GM18867 (cell line): ENCODE results near the gene NET1.

Experiments
- ATAC-seq: cut with Tn5 transposase; IDR thresholded peaks from one replicate; pipeline ENCODE4 v1.9.1; 2021; ENCODE audit warnings: mild to moderate bottlenecking, moderate library complexity; ENCODE audit not compliant: unreplicated experiment

NET1 gene

DNA sequence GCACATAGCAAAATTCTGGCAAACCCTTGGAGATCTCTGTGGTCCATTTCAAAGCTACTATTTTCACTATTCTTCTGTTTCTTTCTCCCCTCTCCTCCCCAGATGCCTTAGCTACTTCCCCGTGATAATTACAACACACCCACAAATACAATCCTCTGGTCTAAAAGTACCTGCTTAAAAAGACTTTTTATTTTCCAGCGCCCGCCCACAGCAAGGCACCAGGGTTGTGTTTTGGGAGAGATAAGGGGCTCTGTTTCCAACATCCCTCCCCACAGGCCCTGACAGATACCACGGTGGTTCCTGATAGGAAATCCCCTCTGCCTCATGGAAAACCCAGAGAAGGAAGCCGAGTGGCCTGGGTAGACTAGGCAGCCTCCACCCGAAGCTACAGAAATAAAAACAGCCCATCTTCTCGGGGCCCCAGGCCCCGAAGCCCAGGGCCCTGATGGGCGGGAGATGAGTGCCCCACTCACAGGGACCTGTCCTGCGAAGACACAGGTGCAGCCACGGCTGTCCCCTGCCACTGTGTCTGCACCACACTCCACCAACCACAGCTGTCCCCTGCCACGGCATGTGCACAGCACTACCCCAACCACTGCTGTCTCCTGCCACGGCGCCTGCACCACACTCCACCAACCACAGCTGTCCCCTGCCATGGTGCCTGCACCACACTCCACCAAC lies 67.3 kb downstream of the NET1 start:
- no peak for ATAC-seq

DNA sequence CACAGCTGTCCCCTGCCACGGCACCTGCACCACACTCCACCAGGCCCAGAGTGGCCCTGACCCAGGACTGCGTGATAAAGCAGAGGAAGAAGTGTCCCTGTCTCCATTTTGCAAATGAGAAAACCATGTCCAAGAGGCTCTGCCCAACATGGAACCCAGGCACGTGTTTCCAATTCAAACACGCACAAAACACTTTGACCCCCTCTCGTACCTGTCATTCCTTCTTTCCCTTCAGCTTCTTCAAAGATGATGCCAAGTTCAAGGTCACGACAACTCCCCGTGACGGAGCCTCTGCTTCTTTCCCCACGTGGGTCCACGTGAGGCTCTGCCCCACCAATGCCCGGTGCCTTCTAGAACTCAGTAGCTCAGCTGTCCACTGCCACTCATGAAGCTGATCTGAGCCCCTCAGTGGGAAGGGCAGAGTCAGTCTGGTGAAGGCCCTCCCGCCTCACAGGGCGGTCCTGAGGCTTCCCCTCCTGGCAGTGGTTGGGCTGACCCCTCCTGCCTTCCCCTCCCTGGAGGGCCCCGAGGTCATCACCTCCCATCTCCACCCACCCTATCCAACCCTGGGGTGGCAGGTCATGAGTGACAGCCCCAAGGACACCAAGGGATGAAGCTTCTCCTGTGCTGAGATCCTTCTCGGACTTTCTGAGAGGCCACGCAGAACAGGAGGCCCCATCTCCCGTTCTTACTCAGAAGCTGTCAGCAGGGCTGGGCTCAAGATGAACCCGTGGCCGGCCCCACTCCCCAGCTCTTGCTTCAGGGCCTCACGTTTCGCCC lies 68.0 kb downstream of the NET1 start:
- no peak for ATAC-seq

DNA sequence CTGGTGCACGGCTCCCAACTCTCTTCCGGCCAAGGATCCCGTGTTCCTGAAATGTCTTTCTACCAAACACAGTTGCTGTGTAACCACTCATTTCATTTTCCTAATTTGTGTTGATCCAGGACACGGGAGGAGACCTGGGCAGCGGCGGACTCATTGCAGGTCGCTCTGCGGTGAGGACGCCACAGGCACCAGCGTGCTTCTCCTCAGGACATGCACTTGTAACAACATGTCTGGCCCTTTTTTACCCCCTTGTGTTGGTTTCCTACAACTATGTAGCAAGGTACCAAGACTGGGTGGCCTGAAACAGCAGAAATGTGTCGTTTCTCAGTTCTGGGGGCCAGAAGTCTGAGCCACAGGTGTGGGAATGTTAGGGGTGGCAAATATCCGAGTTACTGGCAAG lies 68.8 kb downstream of the NET1 start:
- ATAC-seq: no peak

GRCh38 chr10:5482016-5482415 lies 69.7 kb downstream of the NET1 start:
- ATAC-seq: no peak

DNA sequence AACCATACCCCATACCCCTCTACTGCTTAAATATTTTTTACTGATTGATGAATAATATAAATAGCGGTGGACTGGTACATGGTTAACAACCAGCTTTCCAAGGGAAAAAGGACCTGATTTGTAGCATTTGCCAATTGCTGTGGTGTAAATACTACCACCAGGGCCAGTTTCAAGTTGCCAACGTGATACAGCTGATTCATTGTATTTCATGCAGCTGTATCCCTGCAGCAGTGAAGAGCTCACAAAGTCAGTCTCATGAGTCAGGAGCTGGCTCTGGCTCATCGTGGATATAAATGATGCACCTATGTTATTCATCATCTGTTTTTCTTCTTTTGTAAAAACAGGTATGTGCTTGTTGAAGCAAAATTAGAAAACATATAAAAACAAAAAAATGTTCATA lies 71.8 kb downstream of the NET1 start:
- ATAC-seq: no peak

DNA sequence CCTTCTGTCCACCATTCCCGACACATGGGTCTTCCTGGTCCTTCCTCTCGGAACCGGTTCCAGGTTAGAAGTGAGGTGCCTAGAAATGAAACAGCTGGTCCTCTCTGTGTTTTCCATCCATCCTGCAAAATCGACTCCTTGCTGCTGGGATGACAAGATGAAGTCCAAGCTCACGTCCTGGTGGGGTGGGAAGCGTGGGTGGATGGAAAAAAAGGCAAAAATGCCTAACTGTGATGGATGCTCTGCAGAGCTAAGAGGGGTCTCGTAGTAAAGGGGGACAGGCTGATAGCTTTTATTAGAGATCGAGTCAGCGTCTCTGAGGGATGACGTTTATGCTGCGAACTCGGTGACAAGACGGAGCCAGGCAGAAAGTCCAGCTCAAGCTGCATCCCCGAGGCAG lies 72.9 kb downstream of the NET1 start:
- no peak for ATAC-seq

DNA sequence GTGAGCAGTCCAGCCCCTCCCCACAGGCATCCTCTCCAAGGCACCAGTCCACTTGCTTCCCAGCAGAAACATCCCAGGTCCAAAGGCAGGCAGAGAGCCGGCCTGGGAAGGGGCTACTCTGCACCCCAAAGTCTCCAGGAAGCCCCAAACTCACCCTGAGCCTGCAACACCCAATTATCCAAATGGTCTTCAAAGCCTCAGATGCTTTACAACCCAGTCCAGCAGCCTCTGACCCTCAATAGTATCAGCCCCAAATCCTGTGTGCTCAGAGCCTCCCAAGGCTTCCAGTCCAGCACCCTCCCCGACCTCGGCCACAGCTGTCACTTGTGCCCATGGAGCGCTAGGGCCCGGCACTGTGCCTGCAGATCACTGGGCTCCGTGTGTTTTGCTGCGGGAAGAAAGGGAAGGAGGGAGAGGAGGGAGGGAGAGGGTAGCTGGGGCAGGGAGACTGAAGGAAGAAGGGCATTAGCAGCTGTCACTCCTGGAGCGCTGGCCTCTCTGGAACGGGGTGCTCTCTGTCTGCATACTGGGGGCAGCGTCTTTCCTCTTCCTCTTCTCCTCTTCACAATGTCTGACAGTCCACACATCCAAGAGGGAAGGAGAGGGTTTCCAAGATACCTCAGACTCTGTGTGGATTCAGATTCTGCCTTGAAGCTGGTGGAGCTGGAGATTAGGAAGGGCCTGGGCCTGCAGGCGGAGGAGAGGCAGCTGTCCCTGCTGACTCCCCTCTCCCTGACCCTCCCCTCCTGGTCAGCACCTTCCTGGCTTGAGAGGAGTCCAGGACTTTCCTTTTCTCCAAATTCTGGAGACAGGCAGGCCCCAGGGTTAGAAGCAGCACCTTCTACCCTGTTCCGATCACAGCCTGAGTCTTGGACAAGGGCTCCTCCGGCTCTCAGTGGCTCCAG lies 73.8 kb downstream of the NET1 start:
- ATAC-seq: no peak

DNA sequence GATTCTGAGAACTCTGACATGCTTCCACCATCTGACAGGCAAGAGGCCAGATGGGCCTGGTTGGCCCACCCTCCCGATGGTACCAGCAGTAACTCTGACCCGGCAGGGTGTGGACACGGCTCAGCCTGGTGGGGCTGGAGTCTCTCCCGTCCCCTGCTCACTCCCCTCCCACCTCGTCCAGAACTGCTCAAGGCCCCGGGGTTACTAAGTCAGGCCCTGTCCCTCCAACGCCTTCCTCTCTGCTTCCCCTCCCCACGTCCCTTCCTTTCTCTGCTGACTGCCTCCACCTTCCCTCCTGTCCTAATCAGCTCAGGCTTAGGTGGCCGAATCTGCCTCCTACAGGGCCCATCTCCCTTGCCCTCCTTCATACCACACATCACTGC lies 74.5 kb downstream of the NET1 start:
- ATAC-seq: no peak

GRCh38 chr10:5488272-5489161 lies 76.2 kb downstream of the NET1 start:
- no peak for ATAC-seq

DNA sequence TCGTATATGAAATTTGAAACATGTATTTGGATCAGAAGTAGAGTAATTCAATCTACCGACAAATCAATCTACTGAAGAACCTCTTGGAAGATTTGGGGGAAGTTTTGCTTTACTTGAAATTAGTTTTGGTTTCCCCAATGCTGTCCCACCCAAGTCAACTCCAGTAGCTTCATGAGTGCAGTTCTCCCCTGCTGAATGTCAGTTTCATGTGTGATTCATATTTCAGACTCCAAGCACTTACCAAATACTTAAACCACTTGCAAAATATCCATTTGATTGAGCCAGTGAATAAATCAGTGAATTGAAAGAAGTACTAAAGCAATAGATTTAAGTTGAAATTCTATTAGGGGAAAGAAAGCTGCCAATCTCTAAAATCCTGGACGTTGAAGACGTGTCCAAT lies 77.7 kb downstream of the NET1 start:
- ATAC-seq: no peak

DNA sequence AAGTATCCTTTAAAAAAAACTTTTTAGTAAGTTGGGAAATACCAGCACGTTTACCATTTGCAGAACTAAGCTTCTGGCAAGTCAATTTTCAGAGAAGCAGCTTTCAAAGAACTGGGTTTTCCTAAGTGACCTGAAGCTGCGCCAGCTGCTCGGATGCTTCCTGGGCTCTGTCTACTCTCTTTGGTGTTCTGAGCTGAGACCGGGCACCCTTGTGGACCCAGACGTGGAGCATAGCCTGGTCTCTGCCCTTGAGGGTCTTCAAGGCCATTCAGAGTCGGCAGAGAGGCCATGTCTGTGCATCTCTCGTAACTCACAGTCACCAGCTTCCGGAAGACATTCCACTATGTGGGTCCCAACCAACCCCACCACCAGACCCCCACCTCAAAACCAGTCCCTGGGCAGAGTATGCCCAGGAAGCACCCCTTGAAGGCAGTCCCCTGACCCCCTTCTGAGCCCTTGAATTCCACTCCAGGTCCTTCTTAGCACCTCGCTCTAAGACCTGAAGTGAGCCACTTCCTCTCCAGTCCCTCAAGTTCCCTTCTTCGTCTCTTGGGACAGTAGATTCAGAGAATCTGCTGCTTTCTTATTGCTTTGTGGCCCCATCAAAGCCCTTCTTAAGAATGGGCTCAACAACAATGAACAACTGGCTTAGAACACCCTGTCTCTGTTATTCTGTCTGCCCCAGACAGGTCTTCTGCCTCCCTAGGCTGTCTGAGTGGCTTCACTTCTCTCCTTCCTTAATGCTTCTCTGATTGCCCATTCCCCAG lies 78.5 kb downstream of the NET1 start:
- no peak for ATAC-seq

DNA sequence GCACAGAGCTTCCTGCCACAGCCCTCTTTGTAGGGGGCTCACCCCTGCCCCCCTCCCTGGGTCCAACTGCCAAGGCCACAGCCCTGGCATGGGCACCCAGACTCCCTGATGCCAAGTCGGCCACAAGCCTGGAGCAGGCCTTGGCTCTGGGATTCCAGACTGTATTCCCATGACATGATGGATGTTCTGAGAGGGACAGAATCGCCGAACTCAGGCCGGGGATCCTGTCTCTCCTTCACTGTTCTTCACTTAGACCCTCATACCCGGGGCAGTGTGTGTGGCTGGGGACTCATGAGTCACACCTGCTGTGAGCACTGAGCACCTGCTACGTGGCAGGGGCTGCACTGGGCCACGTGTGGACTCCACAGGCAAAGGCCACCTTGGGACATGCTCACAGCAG lies 79.1 kb downstream of the NET1 start:
- no peak for ATAC-seq

DNA sequence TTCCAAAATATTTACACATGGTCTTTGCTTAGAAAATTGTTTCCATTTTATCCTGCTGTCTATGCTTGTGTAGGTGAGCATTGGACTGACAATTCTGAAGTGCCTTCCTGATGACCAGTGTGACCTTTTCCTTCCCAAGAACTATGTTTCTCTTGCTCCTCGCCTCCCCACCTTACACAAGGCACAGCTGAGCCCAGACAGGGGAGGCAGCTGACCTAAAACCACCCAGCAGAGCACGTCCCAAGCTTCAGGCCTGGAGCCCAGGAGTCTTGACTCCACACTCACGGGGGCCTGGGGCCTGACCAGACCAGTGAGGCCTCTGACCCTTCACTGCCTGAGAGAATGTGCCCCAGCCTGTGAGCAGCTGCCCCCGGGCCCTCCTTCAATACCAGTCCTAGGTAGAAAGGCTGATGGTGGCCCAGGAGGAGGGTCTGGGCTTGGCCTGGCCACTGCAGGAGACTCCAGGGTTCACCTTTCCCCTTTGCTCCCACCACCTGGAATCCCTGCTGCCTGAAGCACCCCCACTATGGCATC lies 80.0 kb downstream of the NET1 start:
- no peak for ATAC-seq

- ATAC-seq: no peak
Observed at GRCh38 chr10:5492929-5493576, 80.7 kb downstream of the NET1 start.

DNA sequence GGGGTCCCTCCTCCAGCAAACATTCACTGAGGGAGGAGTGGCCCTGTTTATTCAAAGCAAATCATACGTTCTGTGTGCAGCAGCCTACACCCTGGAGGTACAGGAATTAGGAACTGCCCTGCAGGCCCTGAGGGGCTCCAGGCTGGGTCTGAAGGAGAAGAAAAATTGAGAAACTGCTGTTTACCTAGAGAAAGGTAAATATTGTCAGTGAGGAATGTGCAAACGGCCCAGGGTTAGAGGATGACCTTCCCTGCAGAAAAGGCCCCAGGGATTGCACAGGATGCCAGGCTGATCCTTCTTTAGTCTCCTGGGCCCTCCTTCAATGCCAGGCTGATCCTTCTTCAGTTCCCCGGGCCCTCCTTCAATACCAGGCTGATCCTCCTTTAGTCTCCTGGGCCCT lies 81.3 kb downstream of the NET1 start:
- no peak for ATAC-seq

- no peak for ATAC-seq
Observed at GRCh38 chr10:5494611-5495010, 82.3 kb downstream of the NET1 start.

DNA sequence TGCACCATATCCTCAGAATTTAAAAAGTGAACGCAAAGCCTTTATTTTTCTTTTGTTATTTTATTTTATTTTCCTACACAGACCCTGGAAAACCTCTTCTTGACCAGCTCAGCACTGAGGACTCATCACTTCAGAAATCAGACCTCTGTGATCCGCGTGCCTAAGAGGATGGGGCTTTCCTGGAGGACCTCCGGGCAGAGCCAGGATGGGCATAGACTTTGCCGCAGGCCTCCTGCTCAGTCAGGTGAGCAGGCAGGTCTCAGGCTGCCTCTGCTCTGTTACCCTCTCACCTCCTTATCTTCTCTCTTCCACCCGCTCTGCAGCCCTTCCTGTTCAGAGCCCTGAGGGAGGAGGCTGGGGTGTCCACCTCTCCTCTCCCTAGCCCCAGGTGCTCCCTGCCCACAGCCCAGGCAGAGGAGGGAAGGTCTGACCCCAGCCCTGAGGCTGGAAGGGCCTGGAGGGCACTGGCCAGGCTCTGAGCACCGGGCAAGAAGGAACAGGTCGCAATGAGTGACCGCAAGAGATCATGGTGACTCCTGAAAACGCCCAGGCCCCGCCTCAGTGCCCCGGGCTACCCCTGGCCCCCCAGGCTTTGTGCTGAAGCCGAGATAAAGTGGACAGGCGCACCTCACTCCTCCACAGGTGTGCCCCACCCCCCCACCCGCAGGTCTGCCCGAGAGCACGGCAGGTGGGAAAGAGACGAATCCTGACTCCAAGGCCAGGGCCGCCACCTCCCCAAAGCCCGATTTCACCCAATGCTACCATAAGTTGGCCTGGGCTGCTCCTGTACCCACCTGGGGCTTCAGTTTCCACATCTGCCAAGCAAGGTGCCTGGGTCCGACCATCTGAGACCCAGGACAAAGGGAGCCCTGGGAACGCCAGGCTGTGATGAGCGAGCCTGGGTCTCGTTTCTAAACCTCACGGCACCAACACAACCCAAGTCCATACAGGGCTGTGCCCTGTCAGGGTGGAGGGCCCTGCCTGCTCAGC lies 84.2 kb downstream of the NET1 start:
- ATAC-seq: no peak

GRCh38 chr10:5497289-5497688 lies 84.9 kb downstream of the NET1 start:
- ATAC-seq: no peak
